ENCODE results near the gene CCL19. TPM values are rescaled to one million over a fixed set of nuclear protein-coding genes. Genes with fewer than 3 reads are reported as not detected.
A peak's percentile ranks its signal among the peaks of the same experiment; 100 is the strongest.

The CCL19 gene
- total RNA-seq, 2 experiments from 2014 or later: not detected

GRCh38 chr9:34671307-34671706 is 19.8 kb downstream of the CCL19 start:
- H3K4me3 Mint-ChIP-seq: no peak overlapping the region
- CTCF ChIA-PET: interaction anchor here (0.6 to 1.5 kb wide), 3 partner anchors 31 to 616 kb away, joined by 3 to 5 read pairs (median 3); no protein-coding TSS in a partner anchor
- H3K36me3 Mint-ChIP-seq: peaks cover 18% of the 10 kb centered on the region
- intact Hi-C loops (cut with micrococcal nuclease): no loop called here
- H3K27me3 Mint-ChIP-seq: no peaks in the 10 kb centered on the region
- peaks cover 27% of the 10 kb centered on the region for H3K9me3 Mint-ChIP-seq
- no peak overlapping the region for H3K27ac Mint-ChIP-seq
- no peak for DNase-seq
- peaks cover 9% of the 10 kb centered on the region for H3K4me1 Mint-ChIP-seq (ENCODE audit: low read depth)
- POLR2A ChIA-PET: no interaction called here

- Mint-ChIP-seq H3K27ac (no peak overlapping the region), H3K4me1 (ENCODE audit: low read depth) (peaks cover 13% of the 10 kb centered on the region), H3K27me3 (no peaks in the 10 kb centered on the region), H3K4me3 (no peak overlapping the region), H3K36me3 (peaks cover 18% of the 10 kb centered on the region), H3K9me3 (peaks cover 27% of the 10 kb centered on the region)
- ChIA-PET CTCF (interaction anchor here (1.5 kb wide), 1 partner anchor 32 kb away, joined by 5 read pairs; no protein-coding TSS in a partner anchor), POLR2A (no interaction called here)
- intact Hi-C loops (cut with micrococcal nuclease): loop anchor here (2.0 to 5.0 kb wide), 2 partner anchors 73 to 442 kb away; no protein-coding TSS in a partner anchor
- no peak for DNase-seq
These were observed 21.1 kb downstream of the CCL19 start for GRCh38 chr9:34669809-34670562.

GRCh38 chr9:34665381-34666250 is 25.5 kb downstream of the CCL19 start:
- Mint-ChIP-seq H3K27ac (peak overlapping the region; percentile 85), H3K4me1 (ENCODE audit: low read depth) (peaks cover 47% of the 10 kb centered on the region), H3K4me3 (peak overlapping the region; percentile 78), H3K27me3 (no peaks in the 10 kb centered on the region), H3K9me3 (peaks cover 22% of the 10 kb centered on the region), H3K36me3 (peaks cover 18% of the 10 kb centered on the region)
- CTCF ChIA-PET: interaction anchor here (0.9 to 5.0 kb wide), 7 partner anchors 9 to 446 kb away, joined by 3 to 46 read pairs (median 8); partner anchors contain the start of genes GALT and SIGMAR1
- intact Hi-C loops (cut with micrococcal nuclease): loop anchor here (1.0 to 5.0 kb wide), 5 partner anchors 37 to 447 kb away; partner anchors contain the start of genes DNAI1, DNAJB5, FAM219A and RPP25L
- peak; percentile 93 for DNase-seq
- POLR2A ChIA-PET: interaction anchor here (0.5 to 1.7 kb wide), 4 partner anchors 10 to 28 kb away, joined by 3 to 5 read pairs (median 3); partner anchors contain the start of genes GALT, IL11RA and SIGMAR1

- H3K27ac Mint-ChIP-seq: peak overlapping the region; percentile 76
- CTCF ChIA-PET: interaction anchor here (0.8 to 5.0 kb wide), 8 partner anchors 9 to 447 kb away, joined by 3 to 46 read pairs (median 8); partner anchors contain the start of genes GALT and SIGMAR1
These were observed 26.1 kb downstream of the CCL19 start for GRCh38 chr9:34665067-34665380.

GRCh38 chr9:34664281-34665066 is 26.6 kb downstream of the CCL19 start:
- Mint-ChIP-seq H3K27me3 (no peaks in the 10 kb centered on the region), H3K27ac (peak overlapping the region; percentile 76), H3K4me1 (ENCODE audit: low read depth) (peaks cover 47% of the 10 kb centered on the region), H3K9me3 (peaks cover 11% of the 10 kb centered on the region), H3K4me3 (peak overlapping the region; percentile 78), H3K36me3 (peaks cover 11% of the 10 kb centered on the region)
- intact Hi-C loops (cut with micrococcal nuclease): loop anchor here (1.0 to 5.0 kb wide), 6 partner anchors 18 to 448 kb away; partner anchors contain the start of genes DNAI1, DNAJB5, FAM219A and GALT
- peak; percentile 88 for DNase-seq
- POLR2A ChIA-PET: interaction anchor here (0.7 to 1.7 kb wide), 3 partner anchors 12 to 27 kb away, joined by 3 to 5 read pairs (median 3); partner anchors contain the start of genes GALT, IL11RA and SIGMAR1
- CTCF ChIA-PET: interaction anchor here (0.7 to 5.0 kb wide), 11 partner anchors 8 to 447 kb away, joined by 3 to 46 read pairs (median 7); partner anchors contain the start of genes DCTN3, GALT and SIGMAR1

More at GRCh38 chr9:34665067-34665380, 26.1 kb downstream of the CCL19 start:
- H3K4me3 Mint-ChIP-seq: peak overlapping the region; percentile 78
- H3K9me3 Mint-ChIP-seq: peaks cover 16% of the 10 kb centered on the region
- no peaks in the 10 kb centered on the region for H3K27me3 Mint-ChIP-seq
- POLR2A ChIA-PET: interaction anchor here (0.5 to 1.7 kb wide), 4 partner anchors 9 to 27 kb away, joined by 3 to 5 read pairs (median 3); partner anchors contain the start of genes GALT, IL11RA and SIGMAR1
- intact Hi-C loops (cut with micrococcal nuclease): loop anchor here (1.0 to 5.0 kb wide), 5 partner anchors 38 to 447 kb away; partner anchors contain the start of genes DNAI1, DNAJB5, FAM219A and RPP25L
- H3K36me3 Mint-ChIP-seq: peaks cover 14% of the 10 kb centered on the region
- H3K4me1 Mint-ChIP-seq (ENCODE audit: low read depth): peaks cover 47% of the 10 kb centered on the region
- DNase-seq: no peak

GRCh38 chr9:34663303-34663605 is 27.8 kb downstream of the CCL19 start:
- intact Hi-C loops (cut with micrococcal nuclease): no loop called here
- Mint-ChIP-seq H3K36me3 (peaks cover 2% of the 10 kb centered on the region), H3K9me3 (no peaks in the 10 kb centered on the region), H3K27ac (peak overlapping the region; percentile 74), H3K4me3 (no peak overlapping the region), H3K27me3 (no peaks in the 10 kb centered on the region), H3K4me1 (ENCODE audit: low read depth) (peaks cover 47% of the 10 kb centered on the region)
- POLR2A ChIA-PET: interaction anchor here (0.8 kb wide), 1 partner anchor 25 kb away, joined by 3 read pairs; the partner anchor contains the start of gene SIGMAR1
- no peak for DNase-seq
- CTCF ChIA-PET: interaction anchor here (0.6 to 5.0 kb wide), 7 partner anchors 16 to 991 kb away, joined by 3 to 46 read pairs (median 8); partner anchors contain the start of gene GALT

GRCh38 chr9:34662526-34663302 is 28.4 kb downstream of the CCL19 start, which contains the start of gene CCL27:
Gene CCL27 (minus strand): TSS chr9:34662657. CDS start chr9:34662633, 24 bp downstream.
- CTCF ChIA-PET: interaction anchor here (0.6 to 5.0 kb wide), 7 partner anchors 16 to 992 kb away, joined by 3 to 46 read pairs (median 7); partner anchors contain the start of gene GALT
- peak; percentile 15 for DNase-seq

GRCh38 chr9:34659592-34660253 is 31.4 kb downstream of the CCL19 start:
- POLR2A ChIA-PET: no interaction called here
- intact Hi-C loops (cut with micrococcal nuclease): no loop called here
- H3K9me3 Mint-ChIP-seq: no peaks in the 10 kb centered on the region
- H3K4me3 Mint-ChIP-seq: no peak overlapping the region
- no peak for DNase-seq
- H3K4me1 Mint-ChIP-seq (ENCODE audit: low read depth): peaks cover 33% of the 10 kb centered on the region
- CTCF ChIA-PET: interaction anchor here (1.1 to 5.0 kb wide), 3 partner anchors 13 to 43 kb away, joined by 3 to 37 read pairs (median 10); partner anchors contain the start of gene GALT
- no peaks in the 10 kb centered on the region for H3K36me3 Mint-ChIP-seq
- H3K27ac Mint-ChIP-seq: no peak overlapping the region
- H3K27me3 Mint-ChIP-seq: no peaks in the 10 kb centered on the region

More at GRCh38 chr9:34662526-34663302, 28.4 kb downstream of the CCL19 start, which contains the start of gene CCL27:
- Mint-ChIP-seq H3K36me3 (no peaks in the 10 kb centered on the region), H3K4me3 (no peak within 1 kb of the TSS), H3K9me3 (no peaks in the 10 kb centered on the region), H3K27ac (peak within 1 kb of the TSS; percentile 74), H3K27me3 (no peaks in the 10 kb centered on the region), H3K4me1 (ENCODE audit: low read depth) (peaks cover 46% of the 10 kb centered on the region)
- intact Hi-C loops (cut with micrococcal nuclease): no loop called here
- POLR2A ChIA-PET: interaction anchor here (0.7 to 1.8 kb wide), 2 partner anchors 25 to 40 kb away, joined by 3 to 5 read pairs; partner anchors contain the start of gene SIGMAR1

- no peak for DNase-seq
- Mint-ChIP-seq H3K27me3 (no peaks in the 10 kb centered on the region), H3K36me3 (no peaks in the 10 kb centered on the region), H3K4me1 (ENCODE audit: low read depth) (peaks cover 20% of the 10 kb centered on the region), H3K4me3 (no peak overlapping the region), H3K27ac (no peak overlapping the region), H3K9me3 (no peaks in the 10 kb centered on the region)
- intact Hi-C loops (cut with micrococcal nuclease): no loop called here
- CTCF ChIA-PET: no interaction called here
- POLR2A ChIA-PET: no interaction called here
These were observed 32.6 kb downstream of the CCL19 start for GRCh38 chr9:34658461-34658860.

GRCh38 chr9:34656992-34657391 is 34.1 kb downstream of the CCL19 start:
- no peak for DNase-seq
- Mint-ChIP-seq H3K27ac (no peak overlapping the region), H3K9me3 (no peaks in the 10 kb centered on the region), H3K4me1 (ENCODE audit: low read depth) (peaks cover 18% of the 10 kb centered on the region), H3K27me3 (no peaks in the 10 kb centered on the region), H3K36me3 (peaks cover 2% of the 10 kb centered on the region), H3K4me3 (no peak overlapping the region)
- CTCF ChIA-PET: interaction anchor here (1.0 to 2.5 kb wide), 3 partner anchors 8 to 19 kb away, joined by 3 to 8 read pairs (median 3); partner anchors contain the start of genes GALT and SIGMAR1
- POLR2A ChIA-PET: no interaction called here
- intact Hi-C loops (cut with micrococcal nuclease): no loop called here

Measured in activated CD4-positive, alpha-beta memory T cell treated with anti-CD3 and anti-CD28 coated beads for 36 hours (primary cell).